HG03097 (cell line): ENCODE measurements around the gene PJA2.

Experiments
- ATAC-seq: cut with Tn5 transposase; IDR thresholded peaks from one replicate; pipeline ENCODE4 v1.9.1; 2021; ENCODE audit not compliant: unreplicated experiment, low FRiP score

The PJA2 gene

DNA sequence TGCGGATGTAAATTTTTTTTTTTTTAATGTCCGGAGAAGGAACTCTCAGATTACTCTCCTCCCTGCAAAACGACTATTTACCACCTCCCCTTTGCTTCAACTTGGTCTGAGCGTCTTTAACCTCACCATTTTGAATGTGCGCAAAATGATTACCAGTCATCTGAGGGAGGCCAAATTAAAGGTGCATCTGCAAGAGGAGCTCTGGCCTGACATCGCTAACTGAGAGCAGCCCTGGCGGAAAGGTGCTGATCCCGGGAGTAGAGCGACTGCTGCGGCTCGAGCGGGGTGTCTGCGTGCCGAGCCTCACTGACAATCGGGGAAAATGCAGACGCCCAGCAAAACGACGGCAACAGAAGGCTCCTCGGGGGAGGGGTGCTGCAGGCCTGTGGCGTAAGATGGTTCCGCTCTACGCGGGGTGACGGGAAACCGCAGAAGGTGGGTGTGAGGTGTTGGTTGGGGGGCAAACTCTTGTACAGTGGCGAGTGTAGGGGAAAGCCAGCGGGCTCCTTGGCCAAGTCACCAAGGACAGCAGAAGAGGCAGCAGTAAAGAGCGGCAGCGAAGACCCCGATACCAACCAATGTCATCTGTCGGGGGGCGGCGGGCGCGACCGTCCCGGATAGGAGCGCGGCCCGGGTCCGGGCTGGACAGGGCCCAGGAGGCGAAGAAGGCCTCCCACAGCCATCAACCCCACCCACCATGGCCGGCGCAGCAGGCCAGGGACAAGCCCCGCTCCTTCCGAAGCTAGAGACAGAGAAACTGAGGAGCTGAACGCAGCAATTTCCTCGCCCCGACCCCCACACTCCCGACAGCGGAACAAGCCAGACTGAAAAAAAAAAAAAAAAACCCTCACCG is 557 bp downstream of the PJA2 start:
- peak; percentile 23 for ATAC-seq

DNA sequence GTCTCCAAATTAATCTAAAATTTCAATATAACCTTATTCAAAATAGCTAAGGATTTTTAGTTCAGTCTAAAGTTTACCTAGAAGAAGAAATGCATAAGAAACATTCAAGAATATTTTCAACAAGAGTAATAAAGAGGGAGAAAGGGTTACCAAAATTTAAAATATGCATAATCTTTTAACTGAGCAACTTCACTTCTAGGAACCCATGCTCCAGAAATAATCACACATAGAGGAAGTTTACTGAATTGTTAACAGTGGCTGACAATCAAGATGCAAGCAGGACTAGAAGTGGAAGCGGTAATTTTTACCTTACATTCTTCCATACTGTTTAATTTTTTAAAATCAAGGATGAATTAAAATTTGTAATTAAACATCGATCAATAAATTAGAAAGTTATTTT is 1.9 kb downstream of the PJA2 start:
- no peak for ATAC-seq

DNA sequence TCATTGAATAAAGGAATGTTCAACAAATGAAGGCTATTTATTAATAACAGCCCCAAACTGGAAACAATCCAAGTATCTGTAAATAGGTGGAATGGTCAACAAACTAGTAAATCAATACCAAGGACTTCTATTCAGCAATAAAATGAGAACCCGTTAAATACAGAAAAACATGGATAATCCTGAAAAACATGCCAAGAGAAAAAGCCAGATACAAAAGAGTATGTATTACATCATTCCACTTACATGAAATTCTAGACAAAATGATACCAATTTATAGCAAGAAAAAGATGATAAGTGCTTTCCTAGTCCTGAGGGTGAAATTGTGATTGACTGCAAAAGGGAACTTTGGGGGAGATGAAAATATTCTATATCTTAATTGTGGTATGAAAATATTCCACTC is 3.1 kb downstream of the PJA2 start:
- ATAC-seq: no peak

DNA sequence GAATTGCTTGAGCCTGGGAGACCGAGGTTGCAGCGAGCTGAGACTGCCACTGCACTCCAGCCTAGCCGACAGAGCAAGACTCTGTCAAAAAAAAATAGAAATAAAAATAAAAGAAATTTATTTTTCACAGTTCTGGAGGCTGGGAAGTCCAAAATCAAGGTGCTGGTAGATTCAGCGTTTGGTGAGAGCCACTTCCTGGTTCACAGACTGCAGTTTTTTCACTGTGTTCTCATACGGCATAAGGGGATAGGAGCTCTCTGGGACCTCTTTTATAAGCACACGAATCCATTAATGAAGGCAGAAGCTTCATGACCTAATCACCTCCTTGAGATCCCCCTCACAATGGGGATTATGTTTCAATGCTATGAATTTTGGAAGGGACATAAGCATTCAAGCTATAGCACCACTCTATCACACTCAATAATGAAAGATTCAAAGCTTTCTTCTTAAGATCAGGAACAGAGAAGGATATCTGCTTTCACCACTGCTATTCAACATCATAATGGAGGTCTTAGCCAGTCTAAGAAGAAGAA is 5.3 kb downstream of the PJA2 start:
- no peak for ATAC-seq

DNA sequence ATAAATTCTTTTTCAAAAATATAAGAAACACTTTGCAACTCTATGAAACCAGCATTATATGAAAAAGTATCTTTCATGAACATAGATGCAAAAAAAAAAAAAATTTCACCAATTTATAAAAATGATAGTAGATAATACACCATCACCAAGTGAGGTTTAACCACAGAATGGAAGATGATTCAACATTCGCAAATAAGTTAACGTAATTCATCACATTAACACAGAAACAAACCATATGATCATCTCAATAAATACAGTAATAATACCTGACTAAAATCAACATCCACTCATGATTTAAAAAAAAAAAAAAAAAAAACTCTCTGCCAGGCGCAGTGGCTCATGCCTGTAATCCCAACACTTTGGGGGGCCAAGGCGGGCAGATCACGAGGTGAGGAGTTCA is 6.3 kb downstream of the PJA2 start:
- ATAC-seq: no peak

DNA sequence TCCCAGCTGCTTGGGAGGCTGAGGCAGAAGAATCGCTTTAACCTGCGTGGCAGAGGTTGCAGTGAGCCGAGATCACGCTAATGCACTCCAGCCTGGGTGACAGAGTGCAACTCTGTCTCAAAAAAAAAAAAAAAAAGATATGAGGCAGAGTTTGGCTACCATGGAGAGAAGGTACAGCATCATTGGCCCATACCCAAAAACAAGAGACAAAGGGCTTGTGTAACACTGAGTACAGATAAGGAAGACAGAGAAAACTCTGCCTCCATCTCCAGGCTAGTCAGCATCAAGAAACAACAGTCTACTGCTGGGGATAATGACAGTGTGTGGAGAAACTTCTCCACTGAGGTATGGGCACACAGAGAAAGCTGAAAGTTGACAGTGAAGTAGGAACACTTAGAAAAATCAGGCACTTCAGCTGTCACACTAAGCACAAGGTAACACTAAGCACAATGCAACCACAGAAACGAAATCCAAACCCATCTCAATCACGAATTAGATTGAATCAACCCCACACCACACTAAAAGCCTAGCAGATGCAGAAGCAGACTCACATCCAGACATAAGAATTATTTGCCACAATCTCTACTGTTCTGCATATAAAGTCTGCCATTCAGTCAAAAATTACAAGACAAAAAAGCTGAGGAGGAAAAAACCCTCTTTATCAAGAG is 10.5 kb downstream of the PJA2 start:
- ATAC-seq: no peak

DNA sequence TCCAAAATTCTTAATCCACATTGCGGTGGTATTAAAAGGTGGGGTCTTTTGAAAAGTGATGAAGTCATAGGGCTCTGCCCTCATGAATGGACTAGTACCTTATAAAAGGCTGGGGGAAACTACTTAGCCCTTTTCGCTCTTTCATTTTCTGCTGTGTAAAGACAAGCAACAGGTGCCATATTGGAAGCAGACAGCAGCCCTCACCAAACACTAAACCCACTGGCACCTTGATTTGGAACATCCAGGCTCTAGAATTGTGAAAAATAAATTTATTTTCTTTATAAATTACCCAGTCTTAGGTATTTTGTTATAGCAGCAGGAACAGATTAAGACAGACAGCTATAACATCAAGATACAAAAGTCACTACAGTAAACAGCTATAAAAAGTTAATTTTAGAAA is 12.8 kb downstream of the PJA2 start:
- ATAC-seq: no peak

DNA sequence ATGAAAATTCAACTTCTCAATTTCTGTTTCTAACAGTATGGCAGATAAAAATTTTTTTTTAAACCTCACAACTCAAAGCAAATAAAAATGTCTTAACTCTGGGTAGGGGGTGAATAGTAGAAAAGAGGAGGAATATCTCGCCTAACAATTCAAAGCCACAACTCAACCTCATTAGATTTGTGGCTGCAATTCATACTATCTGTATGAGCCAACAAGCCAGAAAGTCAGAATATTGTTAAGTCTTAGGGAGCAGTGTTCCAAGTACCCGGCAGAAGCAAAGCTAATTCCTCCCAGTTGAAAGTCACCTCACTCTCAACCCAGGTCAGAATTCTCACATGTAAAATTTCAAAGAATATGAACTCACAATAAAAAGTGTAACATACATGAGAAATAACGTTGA is 15.0 kb downstream of the PJA2 start:
- ATAC-seq: no peak

DNA sequence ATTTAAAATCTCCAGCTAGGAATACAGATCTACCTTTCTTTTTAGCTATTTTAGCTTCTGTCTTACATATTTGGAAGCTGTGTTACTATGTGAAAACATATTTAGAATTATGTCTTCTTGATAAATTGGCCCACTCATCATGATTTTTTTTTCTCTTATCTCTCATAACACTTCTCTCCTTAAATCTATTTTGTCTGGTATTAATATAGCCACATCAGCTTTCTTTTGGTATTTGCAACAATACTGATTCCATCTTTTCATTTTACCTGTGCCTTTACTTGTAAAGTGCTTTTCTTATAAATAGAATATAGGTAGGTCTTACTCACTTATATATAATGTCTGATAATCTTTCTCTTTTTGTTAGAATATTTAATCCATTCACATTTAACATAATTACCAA is 19.6 kb downstream of the PJA2 start:
- no peak for ATAC-seq

DNA sequence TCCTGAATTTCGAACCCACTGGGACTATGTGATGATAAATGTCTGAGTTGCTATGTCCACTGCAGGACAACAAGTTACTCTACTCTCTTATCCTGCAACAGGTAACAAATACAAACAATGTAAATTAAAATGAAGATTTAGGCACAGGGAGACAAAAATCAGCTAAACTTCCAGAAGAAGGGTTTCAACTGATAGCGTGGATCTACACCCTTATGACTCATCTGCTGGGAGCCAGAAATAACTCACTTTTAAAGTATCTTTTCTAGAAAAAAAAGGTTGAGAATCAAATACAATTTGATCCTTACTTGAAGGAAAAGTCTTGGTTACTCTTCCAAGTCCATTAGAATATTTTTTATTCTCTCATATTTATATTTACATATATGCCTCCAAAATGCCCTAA is 21.4 kb downstream of the PJA2 start:
- no peak for ATAC-seq

DNA sequence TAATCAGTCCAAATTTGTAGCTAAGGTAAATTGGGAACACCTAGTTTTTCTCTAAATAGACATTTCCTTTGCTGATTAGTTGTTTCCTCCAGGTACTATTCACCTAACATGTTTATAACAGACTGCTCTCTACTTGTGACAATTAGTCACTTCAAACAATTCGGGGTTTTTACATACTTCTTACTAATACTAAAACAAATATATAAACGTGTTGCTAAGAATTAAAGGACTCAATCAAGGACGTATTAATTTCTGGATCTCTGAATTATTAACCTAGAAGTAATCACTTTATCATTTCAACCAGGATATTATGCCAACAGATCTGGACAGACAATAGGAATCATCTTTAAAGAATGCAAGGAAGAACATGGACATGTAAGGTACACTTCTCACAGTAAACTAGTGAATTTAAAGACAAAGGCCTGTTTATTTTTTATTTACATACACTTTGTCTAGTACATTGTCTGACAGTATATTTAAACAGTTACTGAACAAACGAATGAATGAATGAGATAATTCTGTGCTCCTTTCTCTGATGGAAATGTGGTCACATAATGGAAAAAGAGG is 22.3 kb downstream of the PJA2 start:
- ATAC-seq: no peak

DNA sequence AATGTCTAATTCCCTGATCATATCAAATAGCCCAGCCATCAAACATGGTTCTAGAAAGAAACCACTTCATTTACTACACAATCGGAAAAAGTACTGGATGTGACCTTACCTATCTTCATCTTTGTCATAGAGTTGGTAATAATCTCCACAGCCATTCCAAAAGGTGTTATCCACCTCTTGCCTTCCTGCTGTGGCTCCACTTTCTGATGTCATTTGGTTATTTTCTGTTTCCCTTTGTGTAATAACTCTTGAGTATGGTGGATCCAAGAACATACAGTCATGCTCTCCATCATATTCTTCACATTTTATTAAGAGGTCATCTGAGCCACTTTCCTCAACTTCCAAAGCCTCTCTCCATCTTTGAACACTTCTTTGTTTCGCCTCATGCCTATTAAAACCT is 31.7 kb downstream of the PJA2 start:
- no peak for ATAC-seq

DNA sequence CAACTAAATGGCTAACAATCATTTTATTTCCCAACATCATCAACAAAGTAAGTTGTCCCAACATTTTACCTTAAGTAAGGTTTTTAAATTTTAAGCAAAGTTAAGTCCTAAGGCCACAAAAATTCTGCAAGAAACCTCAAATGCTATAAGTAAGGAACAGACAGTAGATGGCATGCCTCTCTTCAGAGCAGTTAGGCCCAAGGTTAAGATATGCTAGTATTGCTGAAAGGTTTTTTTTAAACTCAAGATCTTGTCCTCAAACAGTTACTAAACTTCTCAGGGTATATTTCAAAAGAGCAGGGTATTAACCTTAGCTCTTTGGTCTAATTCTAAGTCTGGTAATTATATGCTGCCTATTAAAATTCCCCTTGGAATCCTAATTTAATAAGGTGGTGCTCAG is 35.1 kb downstream of the PJA2 start:
- no peak for ATAC-seq

DNA sequence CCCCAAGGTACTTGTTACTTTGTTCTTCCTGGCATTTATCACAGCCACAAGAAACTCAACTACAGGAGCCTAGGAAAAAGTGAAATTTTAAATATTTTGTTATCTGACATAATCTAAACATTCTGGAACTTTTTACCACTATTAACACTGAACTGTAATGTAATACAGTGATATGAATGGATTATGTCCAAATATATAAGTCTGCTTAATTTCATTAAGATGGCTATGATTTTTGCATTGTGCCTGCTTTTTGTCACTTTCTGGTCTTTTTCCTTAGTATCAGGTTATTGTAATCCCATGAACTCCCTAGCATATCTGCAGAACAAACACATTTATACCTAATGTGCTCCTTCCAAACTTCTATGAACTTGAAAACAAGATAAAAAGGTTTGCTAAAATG is 35.8 kb downstream of the PJA2 start:
- no peak for ATAC-seq

DNA sequence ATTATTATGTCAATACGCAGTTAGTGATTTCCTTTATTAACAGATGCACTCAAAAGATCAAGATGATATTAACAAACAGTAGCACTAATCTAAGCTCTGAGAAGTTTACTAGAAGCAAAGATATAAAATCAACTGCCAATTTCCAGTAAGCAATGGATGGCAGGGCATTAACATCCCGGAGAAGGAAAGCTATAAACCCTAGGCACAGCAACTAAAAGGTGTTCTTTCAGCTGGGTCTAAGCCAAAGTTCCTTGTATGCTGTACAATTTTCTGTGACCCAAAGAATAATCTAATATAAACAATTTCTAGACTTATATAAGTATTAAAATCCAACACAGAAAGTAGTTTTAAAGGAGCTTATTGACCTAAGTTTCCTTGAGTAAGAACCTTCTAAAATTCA is 39.4 kb downstream of the PJA2 start:
- no peak for ATAC-seq

DNA sequence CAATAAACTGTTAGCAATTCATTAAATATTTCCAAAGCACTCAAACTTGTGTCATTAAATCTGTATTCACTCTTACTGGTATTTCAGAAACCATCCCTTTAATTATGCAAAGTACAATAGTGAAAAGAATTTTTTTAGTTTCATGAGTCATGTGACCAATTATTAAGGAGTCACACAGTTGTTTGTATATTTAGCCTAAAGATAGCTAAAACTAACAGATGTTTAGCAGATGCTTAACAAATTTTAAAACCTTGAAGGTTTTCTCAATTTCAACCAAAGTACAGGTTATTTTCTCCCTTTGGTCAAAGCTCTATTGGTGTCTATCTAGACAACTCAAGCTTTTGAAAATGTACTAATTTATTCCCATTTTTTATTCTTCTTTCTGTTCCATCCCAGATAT is 44.1 kb downstream of the PJA2 start:
- ATAC-seq: no peak

DNA sequence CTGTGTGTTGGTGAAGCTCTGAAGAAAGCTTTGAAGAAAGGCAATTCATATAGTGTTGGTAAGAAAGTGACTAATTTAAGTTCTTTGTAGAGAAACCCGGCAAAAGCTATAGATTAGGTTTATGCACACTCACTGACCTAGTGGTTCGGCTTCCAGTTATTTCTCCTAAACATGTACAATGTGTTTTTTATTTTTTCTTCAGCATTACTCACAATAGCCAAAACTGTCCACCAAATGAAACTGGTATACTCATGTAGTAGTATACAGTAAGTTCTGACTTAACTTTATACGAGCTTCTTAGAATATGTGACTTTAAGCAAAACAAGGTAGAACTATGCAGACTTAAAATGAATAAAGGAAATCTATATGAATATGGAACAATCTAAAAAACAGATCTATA is 44.8 kb downstream of the PJA2 start:
- ATAC-seq: no peak

DNA sequence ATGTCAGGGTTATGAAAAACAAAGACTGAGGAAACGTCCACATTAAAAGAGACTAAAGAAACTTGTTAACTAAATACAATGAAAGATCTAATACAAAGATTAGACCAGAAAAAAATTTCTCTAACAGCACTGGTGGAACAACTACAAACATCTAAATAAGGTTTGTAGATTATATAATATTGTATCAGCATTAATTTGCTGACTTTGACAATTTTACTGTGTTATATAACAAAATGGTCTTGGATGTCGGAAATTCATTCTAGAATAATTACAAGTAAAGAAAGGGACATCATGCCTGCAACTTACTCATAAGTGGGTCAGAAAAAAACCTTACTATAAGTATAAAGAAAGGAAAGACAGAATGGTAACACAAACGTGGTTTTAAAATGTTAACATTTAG is 50.1 kb downstream of the PJA2 start:
- no peak for ATAC-seq

DNA sequence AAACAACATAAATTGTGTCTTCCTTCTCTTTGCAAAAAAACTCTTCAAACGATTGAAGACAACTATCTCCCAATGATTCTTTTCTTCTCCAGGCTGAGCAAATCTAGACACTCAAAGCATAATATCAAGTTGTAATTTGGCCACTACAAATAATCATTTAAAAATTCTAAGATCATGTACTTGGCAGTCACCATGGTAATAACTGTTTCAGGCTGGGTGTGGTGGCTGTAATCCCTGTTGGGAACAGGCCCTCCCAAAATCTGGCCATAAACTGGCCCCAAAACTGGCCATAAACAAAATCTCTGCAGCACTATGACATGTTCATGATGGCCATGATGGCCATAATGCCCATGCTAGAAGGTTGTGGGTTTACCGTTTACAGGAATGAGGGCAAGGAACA is 52.0 kb downstream of the PJA2 start:
- ATAC-seq: no peak

DNA sequence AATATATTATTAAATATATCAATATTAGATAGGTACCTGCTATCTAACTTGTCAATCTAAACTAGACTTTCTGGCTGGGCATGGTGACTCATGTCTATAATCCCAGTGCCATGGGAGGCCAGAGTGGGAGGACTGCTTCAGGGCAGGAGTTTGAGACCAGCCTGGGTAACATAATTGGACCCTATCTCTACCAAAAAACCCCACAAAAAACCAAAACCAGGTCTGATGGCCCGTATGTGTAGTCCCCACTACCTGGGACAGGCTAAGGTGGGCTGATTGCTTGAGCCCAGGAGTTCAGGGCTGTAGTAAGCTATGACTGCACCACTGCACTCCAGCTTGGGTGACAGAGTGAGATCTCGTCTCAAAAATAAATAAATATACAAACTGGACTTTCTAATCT is 55.0 kb downstream of the PJA2 start:
- ATAC-seq: no peak

DNA sequence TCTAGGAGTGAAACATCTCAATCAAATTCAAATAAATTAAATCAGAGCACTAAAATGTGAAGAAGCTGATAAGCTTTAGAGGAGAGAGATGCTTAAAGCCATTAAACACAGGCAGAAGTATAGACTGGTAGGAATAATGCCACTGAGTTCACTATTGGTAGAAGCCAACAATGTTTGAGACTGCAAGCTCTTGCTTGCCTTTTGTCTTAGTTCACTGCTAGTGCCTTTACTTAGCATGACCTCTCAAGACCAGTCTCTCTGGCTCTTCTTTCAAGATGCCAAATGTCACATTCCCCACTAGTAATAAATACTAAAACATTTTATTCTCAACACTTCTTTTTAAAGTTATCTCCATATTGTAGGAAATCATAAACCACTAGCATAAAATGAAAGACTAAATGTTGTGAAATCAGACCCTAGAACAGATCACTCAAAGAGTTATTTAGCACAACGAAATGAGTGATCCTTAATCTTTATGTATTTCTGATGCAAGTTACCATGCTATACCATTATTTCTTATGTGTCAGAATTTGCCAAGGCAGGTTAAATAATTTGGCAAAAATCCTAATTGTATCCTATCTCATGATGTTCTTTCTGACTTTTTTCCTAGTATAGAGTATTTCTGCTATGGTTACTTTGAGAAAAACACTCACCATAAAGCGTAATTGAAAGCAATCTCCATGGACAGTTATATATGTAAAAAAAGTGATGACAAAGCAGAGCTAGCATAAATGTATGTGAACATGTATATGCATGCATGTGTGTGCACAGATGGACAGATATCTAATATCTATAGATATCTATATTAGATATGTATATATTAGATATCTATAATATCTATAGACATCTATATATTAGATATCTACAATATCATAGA is 57.5 kb downstream of the PJA2 start:
- ATAC-seq: no peak
